ENCODE measurements around the gene MACO1. TPM values are rescaled to one million over a fixed set of nuclear protein-coding genes. Genes with fewer than 3 reads are reported as not detected.
"Not testable (repeated sequence)": the region's sequence is repeated elsewhere in the genome, so short reads cannot be mapped to it uniquely, and the experiment has no call there.

Gene MACO1
- 85.4 TPM for total RNA-seq (ENCODE audit: unreplicated experiment)
- long read RNA-seq, transcript MACO1-201 (11 exons, 3,917 nt) = major isoform, 16 of 48 reads
- long read RNA-seq, partial matches to known transcripts = 25 of 48 reads
- long read RNA-seq, other reads (novel, unspliced or antisense) = 7 of 48 reads

DNA sequence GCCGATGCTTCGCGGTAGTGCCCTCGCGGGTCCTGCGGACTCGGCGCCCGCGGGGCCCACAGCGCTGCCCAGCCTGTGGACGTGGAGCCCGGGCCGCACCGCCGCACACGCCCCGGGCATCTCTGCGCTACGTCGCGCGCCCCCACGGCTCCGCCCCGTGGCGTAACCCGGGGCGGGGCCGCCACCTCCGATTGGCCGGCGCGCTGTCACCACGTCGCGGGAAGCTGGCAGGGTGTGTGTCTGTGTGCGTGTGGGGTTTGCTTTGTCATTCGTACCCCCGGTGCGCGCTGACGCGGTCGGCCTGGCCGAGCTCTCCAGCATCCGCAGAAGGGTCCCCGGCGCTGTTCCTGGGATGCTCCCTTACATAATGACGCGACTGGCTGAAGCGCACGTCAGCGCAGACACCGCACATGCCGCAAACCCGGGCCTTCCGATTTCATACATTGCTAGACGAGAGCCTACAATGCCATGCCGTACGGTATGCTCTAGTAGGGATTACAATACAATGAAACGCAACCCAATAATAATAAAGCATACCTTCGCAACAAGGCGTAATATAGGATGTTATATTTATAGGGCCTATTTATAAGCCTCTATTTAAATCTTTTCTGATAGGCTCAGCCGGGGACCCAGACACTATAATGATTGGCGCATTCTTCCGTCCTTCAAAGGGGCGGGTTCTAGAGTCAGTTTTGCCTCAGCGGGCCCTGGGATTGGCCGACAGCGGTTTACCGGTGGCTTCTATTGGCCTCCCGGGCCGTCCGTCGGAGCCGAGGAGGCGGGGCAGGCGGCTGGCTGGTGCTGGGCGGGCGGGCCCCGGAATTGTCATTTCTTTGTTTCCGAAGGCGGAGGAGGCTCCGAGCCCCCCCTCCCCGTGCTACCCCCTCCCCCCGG is at the start of gene MACO1:
TSS of gene MACO1 (plus strand) at position 825 of the 894 bp plus-strand sequence. CDS start 202 bp downstream, outside the sequence.
- Mint-ChIP-seq H3K27ac (ENCODE audit: unreplicated experiment) (peak within 1 kb of the TSS; percentile 100), H3K36me3 (ENCODE audit: unreplicated experiment) (no peaks in the 10 kb centered on the region), H3K4me1 (ENCODE audit: low read depth, unreplicated experiment) (peaks cover 27% of the 10 kb centered on the region), H3K4me3 (ENCODE audit: unreplicated experiment) (peak within 1 kb of the TSS; percentile 96), H3K9me3 (ENCODE audit: unreplicated experiment) (peaks cover 12% of the 10 kb centered on the region), H3K27me3 (ENCODE audit: unreplicated experiment) (peaks cover 12% of the 10 kb centered on the region)
- TF ChIP-seq, protein P1, sequence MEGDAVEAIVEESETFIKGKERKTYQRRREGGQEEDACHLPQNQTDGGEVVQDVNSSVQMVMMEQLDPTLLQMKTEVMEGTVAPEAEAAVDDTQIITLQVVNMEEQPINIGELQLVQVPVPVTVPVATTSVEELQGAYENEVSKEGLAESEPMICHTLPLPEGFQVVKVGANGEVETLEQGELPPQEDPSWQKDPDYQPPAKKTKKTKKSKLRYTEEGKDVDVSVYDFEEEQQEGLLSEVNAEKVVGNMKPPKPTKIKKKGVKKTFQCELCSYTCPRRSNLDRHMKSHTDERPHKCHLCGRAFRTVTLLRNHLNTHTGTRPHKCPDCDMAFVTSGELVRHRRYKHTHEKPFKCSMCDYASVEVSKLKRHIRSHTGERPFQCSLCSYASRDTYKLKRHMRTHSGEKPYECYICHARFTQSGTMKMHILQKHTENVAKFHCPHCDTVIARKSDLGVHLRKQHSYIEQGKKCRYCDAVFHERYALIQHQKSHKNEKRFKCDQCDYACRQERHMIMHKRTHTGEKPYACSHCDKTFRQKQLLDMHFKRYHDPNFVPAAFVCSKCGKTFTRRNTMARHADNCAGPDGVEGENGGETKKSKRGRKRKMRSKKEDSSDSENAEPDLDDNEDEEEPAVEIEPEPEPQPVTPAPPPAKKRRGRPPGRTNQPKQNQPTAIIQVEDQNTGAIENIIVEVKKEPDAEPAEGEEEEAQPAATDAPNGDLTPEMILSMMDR (IDR thresholded peaks at IDR 0.05; ENCODE audit: partially characterized antibody, unreplicated experiment) = no peak
- peak; percentile 98 for DNase-seq

DNA sequence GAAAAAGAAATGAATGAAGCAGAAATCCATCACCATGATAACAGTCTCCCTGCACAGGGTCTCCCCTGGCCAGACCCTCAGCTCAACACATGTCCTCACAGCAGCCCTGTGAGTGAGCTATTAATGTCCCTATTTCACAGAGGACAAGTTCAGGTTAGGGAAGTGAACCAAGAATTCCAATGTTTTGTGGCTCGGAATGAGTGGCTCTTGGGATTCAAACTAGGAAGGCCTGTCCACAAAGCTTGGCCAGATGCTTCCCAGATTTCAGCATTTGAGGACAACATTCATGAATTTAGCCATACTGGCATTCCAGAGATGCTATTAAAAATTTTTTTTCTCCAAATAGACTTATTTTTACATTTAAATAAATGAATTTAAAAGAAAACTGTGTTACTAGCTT is 48.2 kb upstream of the MACO1 start:
- not testable (repeated sequence) for H3K4me3 Mint-ChIP-seq (ENCODE audit: unreplicated experiment); H3K36me3 Mint-ChIP-seq (ENCODE audit: unreplicated experiment); H3K27me3 Mint-ChIP-seq (ENCODE audit: unreplicated experiment); DNase-seq; H3K4me1 Mint-ChIP-seq (ENCODE audit: low read depth, unreplicated experiment); H3K27ac Mint-ChIP-seq (ENCODE audit: unreplicated experiment); H3K9me3 Mint-ChIP-seq (ENCODE audit: unreplicated experiment)

DNA sequence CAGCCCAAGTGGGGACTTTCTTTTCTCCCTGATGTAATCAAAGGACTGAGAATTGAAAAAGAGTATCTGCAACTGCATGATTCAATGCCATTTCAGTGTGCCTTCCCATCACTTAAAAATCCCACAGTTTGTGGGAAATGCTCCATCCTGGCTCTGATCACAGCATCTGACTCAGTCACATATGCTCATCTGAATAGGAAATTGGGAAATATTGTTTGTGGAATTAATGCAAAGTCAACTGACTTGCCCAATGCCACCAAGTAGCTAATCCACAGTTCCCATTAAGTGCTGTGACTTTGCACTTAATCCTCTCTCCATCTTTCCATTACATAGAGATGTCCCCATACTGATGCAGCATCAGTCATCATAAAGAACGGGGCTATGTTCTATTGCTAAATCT is 47.6 kb upstream of the MACO1 start:
- not testable (repeated sequence) for H3K4me3 Mint-ChIP-seq (ENCODE audit: unreplicated experiment); H3K27ac Mint-ChIP-seq (ENCODE audit: unreplicated experiment); H3K27me3 Mint-ChIP-seq (ENCODE audit: unreplicated experiment); H3K4me1 Mint-ChIP-seq (ENCODE audit: low read depth, unreplicated experiment); H3K36me3 Mint-ChIP-seq (ENCODE audit: unreplicated experiment); DNase-seq; H3K9me3 Mint-ChIP-seq (ENCODE audit: unreplicated experiment)

DNA sequence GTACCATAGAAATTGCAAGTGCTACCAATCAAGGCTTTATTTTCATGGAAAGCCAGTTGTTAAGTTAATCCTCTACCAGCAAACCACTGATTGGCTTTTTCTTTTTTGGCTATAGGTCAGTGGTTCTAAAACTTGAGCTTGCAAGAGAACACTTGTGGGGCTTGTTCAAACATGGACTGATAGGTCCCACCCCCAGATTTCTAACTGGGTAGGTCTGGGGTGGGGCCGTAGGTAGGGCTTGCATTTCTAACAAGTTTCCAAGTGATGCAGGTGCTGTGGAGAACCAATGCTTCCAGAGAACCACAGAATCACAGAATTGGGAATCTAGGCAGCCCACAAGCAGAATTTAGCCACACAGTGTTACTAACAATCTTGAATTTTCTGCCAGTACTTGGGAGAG is 46.8 kb upstream of the MACO1 start:
- not testable (repeated sequence) for H3K27me3 Mint-ChIP-seq (ENCODE audit: unreplicated experiment); H3K4me1 Mint-ChIP-seq (ENCODE audit: low read depth, unreplicated experiment); H3K27ac Mint-ChIP-seq (ENCODE audit: unreplicated experiment); DNase-seq; H3K4me3 Mint-ChIP-seq (ENCODE audit: unreplicated experiment); H3K9me3 Mint-ChIP-seq (ENCODE audit: unreplicated experiment); H3K36me3 Mint-ChIP-seq (ENCODE audit: unreplicated experiment)

DNA sequence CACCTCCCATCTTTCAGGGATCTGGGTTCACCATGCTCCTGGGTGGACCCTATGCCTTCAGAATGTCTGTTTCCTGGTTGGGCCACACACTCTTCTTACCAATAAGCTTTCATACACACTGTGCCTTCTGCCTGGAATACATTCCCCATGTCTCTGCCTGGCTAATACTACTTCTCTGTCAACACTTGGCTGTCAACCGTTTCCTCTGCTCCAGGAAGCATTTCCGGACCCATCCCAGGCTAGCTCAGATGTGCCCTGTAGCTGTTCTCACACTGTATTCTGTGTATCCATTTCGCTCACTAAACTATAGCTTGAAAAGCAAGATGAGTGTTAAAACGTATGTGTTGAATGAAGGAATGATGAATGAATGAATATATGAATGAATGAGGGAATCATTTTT is 43.6 kb upstream of the MACO1 start:
- not testable (repeated sequence) for H3K27ac Mint-ChIP-seq (ENCODE audit: unreplicated experiment); DNase-seq; H3K36me3 Mint-ChIP-seq (ENCODE audit: unreplicated experiment); H3K4me3 Mint-ChIP-seq (ENCODE audit: unreplicated experiment); H3K4me1 Mint-ChIP-seq (ENCODE audit: low read depth, unreplicated experiment); H3K27me3 Mint-ChIP-seq (ENCODE audit: unreplicated experiment); H3K9me3 Mint-ChIP-seq (ENCODE audit: unreplicated experiment)

GRCh38 chr1:25388691-25389090 is 42.0 kb upstream of the MACO1 start:
- H3K27me3 Mint-ChIP-seq (ENCODE audit: unreplicated experiment); H3K9me3 Mint-ChIP-seq (ENCODE audit: unreplicated experiment); H3K4me3 Mint-ChIP-seq (ENCODE audit: unreplicated experiment); H3K4me1 Mint-ChIP-seq (ENCODE audit: low read depth, unreplicated experiment); DNase-seq; H3K36me3 Mint-ChIP-seq (ENCODE audit: unreplicated experiment); H3K27ac Mint-ChIP-seq (ENCODE audit: unreplicated experiment): not testable (repeated sequence)

GRCh38 chr1:25389721-25390120 is 41.0 kb upstream of the MACO1 start:
- not testable (repeated sequence) for H3K9me3 Mint-ChIP-seq (ENCODE audit: unreplicated experiment); H3K4me1 Mint-ChIP-seq (ENCODE audit: low read depth, unreplicated experiment); H3K27ac Mint-ChIP-seq (ENCODE audit: unreplicated experiment); H3K27me3 Mint-ChIP-seq (ENCODE audit: unreplicated experiment); H3K4me3 Mint-ChIP-seq (ENCODE audit: unreplicated experiment); DNase-seq; H3K36me3 Mint-ChIP-seq (ENCODE audit: unreplicated experiment)

- DNase-seq = no peak
- no peaks in the 10 kb centered on the region for H3K27me3 Mint-ChIP-seq (ENCODE audit: unreplicated experiment)
- peaks cover 8% of the 10 kb centered on the region for H3K4me1 Mint-ChIP-seq (ENCODE audit: low read depth, unreplicated experiment)
- no peaks in the 10 kb centered on the region for H3K36me3 Mint-ChIP-seq (ENCODE audit: unreplicated experiment)
- TF ChIP-seq, protein P1 (IDR thresholded peaks at IDR 0.05; ENCODE audit: partially characterized antibody, unreplicated experiment) = no peak
- H3K27ac Mint-ChIP-seq (ENCODE audit: unreplicated experiment) = no peak overlapping the region
- H3K9me3 Mint-ChIP-seq (ENCODE audit: unreplicated experiment) = no peaks in the 10 kb centered on the region
- H3K4me3 Mint-ChIP-seq (ENCODE audit: unreplicated experiment) = no peak overlapping the region
Observed at GRCh38 chr1:25392841-25393240, 37.9 kb upstream of the MACO1 start.

DNA sequence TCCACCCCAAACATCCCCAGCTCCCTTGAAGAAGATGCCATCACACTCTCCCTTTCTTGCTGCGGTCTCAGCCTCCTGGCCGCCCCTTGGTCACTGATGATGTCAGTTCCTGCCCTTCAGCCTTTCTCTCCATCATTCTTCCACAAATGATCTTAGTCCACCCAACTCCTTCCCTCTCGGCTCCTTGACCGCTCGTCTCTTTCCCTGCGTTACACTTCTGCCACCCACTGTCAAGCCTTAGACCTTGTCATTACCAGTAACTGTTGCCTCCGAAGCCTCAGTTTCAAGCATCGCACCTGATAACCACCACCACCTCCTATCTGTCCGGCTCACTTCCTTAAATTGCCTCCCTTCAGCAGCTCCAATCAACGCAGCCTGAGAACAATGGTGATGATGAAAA is 33.1 kb upstream of the MACO1 start:
- not testable (repeated sequence) for DNase-seq; H3K4me3 Mint-ChIP-seq (ENCODE audit: unreplicated experiment); H3K27ac Mint-ChIP-seq (ENCODE audit: unreplicated experiment); H3K4me1 Mint-ChIP-seq (ENCODE audit: low read depth, unreplicated experiment); H3K27me3 Mint-ChIP-seq (ENCODE audit: unreplicated experiment); H3K36me3 Mint-ChIP-seq (ENCODE audit: unreplicated experiment); H3K9me3 Mint-ChIP-seq (ENCODE audit: unreplicated experiment)

DNA sequence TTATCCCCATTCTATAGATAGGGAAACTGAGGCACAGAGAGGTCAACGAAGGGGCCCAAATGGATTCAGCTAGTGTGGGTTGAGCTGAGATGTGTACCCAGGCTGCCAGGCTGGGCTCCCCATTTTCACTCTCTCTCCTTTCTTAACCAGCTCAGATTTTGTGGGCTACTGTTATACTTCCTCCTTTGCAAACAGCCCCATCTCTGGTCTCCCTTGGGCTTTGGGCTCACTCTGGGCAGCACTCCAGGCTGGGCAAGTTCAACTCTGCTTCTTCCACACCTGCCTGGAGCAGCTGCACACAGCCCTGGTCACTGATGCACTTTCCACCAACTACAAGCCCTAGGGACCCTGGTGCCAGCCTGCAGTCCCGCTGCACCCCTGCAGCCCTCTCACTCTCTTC is 32.6 kb upstream of the MACO1 start:
- not testable (repeated sequence) for H3K27me3 Mint-ChIP-seq (ENCODE audit: unreplicated experiment); H3K36me3 Mint-ChIP-seq (ENCODE audit: unreplicated experiment)

More for the DNA sequence above, 32.6 kb upstream of the MACO1 start:
- H3K9me3 Mint-ChIP-seq (ENCODE audit: unreplicated experiment); DNase-seq; H3K4me1 Mint-ChIP-seq (ENCODE audit: low read depth, unreplicated experiment); H3K27ac Mint-ChIP-seq (ENCODE audit: unreplicated experiment); H3K4me3 Mint-ChIP-seq (ENCODE audit: unreplicated experiment): not testable (repeated sequence)
